Stimulated activated CD4-positive, alpha-beta T cell treated with anti-CD3 and anti-CD28 coated beads, Interleukin-1b, Interleukin-23, amount 100 ng/mL, for 24 hours (primary cell): ENCODE measurements around the gene SLC25A22.

Experiments
- DNase-seq, 4 experiments: peaks; one replicate each; pipeline ENCODE4 v3.0.0-alpha.2; 2020; ENCODE audit warnings: low read depth in 4 of 4, low spot score in 1 of 4

Gene SLC25A22

DNA sequence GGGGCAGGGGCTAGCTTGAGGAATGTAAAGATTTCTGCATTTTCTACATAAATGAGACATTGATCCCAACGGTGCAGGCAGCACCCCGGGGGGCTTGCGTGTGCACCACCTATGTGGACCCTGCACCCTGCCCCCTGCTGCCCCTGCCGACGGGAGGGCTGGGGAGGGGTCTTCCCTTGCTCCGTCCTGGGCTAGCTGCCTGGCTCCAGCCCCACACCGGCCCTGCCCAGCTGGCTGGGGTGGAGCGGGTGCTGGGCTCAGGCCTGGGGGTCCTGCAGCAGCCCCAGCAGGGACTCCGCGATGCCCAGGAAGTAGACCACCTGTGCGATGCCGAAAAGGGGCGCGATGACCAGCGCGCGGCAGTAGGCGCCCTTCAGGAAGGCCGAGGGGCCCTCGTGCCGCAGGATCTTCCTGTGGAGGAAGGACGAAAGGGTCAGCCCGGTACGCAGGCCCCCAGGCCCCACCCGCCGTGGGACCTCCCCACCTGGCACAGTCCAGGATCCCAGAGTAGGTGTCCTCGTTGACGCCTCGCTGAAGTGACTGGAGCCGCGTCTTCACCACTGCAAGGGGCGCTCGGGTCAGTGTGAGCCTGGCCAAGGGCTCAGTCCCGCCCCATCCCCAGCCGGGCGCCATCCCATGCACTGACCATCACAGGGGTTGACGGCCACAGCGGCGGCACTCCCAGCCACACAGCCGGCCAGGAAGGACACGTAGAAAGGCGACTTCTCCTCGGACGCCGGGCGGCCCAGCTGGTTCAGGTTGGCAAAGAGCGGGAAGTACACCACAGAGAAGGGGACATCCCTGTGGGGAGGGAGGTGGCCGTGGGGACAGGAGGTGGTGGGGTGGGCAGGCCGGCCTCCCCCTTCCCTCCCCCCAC is 6.2 kb downstream of the SLC25A22 start:
- DNase-seq = no peak

DNA sequence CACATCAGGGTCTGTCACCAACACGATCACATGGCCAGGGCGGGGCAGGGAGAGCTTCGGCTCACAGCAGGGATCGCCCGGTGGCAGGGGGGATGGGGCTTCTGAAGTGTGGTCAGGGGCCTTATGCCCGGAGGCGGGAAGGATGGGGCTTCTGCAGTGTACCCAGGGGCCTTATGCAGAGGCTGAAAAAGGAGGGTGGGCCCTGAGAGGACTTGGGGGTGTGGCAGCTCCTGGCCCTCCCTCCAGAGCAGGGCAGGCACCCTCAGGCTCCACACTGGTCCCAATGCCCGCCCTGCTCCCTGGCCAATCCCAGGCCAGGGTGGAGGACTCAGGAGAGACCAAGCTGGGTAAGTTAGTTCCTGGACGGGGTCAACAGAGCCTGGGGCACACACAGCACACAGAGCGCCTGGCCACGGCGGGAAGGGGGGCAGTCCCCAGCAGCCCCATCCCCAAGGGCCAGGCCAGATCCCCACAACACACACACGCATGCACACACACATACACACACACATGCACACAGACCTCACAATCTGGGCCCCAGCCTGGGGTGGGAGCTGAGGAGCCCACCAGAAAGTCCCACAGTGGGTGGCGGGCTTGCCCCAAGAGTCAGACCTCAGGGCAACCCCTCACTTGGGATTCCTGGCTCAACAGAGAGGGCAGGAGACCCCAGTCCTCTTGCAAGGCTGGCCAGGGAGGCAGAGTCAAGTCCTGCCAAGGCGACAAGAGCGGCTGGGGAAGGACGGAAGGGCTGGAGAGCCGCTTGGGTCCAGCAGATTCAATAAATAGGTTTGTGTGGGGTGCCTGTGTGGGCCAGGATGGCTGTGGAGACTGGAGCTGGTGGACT is 7.1 kb downstream of the SLC25A22 start:
- no peak for DNase-seq

- peak in 1 of 4 experiments; percentile 55 for DNase-seq
These were observed 8.1 kb downstream of the SLC25A22 start, which contains the start of gene CEND1 for GRCh38 chr11:789943-790342. Gene CEND1, minus strand, starts transcription at chr11:790090. Its CDS starts 1,514 bp downstream, at chr11:788576.

DNA sequence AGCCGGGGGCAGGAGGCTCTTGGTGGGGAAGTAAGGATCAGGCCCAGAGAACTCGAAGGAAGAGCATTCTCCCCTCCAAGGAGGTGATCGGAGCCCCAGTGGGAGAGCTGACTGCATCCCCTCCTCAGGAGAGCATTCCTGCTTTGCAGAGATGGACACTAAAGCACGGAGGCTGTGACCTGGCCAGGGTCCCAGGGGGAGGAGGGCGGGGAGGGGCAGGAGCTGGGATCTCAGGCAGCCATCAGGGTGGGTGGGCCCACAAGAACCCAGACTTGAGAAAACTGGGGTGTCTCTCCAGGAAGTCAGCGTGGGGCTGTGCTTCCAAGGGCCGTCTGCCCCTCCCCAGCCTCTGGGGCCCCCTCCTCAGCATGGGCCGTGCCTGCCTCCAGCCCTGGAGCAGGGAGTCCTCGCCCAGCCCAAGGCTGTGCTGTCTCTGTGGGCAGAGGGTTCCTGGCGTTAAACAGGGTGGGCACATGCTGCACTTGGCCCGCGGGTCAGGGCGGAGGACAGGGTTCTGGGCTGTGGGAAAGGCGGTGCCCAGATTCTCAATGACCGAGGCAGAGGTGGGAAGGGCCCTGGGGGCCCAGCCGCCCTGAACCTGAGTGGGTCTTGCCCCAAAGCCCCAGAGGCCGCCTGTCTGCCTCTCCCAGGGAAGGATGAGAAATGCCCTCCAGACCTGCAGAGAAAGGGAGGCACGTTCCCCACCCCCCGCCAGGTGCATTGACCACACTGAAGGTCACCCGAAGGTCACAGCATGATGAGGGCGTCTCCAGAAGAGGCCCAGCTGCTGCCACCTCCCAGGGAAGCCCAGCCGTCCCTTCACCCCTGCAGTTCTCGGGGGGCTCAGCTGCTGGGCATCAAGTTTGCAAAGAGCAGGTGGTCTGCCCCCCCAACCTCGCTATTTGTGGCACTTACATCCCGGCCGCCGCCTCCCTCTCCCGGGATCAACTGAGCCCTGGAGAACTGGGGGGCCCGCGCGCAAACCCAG is 8.8 kb downstream of the SLC25A22 start:
- DNase-seq = no peak

DNA sequence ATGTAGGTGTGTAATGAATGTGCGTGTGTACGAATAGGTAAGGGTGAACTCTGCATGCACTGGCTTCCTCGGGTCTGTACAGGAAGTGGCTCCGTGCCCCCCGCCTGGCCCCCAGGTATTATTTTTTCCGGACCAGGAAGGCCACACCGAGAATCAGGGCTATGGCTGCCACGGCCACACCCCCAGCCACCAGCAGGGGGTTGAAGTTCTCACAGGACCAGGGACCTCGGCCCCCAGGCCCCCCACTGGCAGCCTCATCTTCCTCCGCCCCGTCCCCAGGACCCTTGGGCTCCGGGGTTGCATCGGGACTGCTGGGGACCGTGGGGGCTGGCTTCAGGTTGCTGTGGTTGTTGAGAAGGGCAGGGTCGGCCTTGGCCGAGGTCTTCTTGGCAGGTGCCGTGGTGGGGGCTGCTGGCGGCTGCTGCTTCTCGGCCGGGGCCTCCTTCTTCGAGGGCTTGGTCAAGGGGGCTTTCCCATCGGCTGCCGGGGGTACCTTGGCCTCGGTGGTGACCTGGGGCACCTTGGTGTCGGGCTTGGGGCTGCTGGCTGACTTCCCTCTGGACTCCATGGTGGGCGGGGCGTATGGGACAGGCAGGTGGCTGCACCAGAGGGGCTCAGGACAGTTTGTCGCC is 10.0 kb downstream of the SLC25A22 start:
- no peak for DNase-seq

- no peak for DNase-seq
These were observed 10.9 kb downstream of the SLC25A22 start for GRCh38 chr11:787084-787675.

DNA sequence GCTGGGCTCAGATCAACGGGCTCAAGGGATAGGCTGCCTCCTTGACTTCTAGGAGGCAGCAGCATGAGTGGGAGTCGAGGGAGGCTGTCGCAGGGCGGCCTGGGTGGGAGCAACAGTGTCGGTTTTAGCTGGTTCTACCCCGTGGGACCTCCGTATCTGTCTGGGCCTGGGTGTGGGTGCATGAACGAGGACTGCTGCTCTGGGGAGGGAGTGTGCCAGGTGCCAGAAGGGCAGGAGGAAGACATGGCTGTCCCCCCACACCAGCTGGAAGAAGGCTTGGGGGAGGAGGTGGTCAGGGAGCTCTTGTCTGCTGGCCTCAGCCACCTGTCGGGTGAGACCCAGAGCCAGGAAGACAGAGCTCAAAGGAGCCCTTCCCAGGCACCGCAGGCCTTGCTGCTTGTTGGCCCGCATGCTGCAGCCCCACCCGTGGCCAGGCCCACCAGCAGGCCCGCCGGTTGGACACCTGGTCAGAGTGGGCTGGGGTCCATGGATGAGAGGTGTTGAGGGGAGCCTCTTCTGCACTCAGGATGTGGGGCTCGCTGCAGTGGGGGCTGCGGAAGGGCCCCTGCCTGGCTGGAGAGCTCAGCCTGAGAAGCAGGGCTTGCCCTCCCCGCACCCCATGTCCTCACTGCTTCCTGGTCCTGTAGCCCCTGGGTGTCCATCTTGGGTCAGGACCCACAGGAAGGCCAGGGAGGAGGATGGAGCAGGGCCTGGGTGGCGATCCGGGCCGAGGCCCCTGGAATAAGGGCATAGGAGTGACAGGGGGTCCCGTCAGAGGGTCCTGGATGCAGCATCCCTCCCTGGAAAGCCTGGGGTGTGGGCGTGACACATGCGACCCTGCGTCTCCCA is 11.6 kb downstream of the SLC25A22 start:
- no peak for DNase-seq

DNA sequence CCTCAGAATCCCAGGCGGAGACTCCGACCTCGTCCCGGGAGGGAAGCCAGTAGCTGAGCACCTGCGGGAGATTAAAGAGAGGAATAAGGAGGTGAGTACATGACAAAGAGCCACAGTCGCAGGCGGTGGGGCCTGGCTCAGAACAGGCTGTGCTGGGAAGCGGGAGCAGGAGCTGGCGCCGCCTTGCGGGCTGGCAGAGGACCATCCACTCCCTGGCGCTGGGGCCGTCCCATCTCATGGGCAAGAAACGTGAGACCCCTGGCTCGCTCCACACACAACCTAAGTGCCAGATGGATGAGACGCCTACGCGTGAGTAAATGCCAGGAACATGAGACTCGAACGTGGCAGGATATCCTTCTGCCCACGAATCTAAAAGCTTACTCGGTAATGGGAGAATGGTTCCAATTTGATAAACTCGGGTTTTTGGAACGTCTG is 14.5 kb downstream of the SLC25A22 start:
- DNase-seq = no peak

- no peak for DNase-seq
These were observed 15.6 kb downstream of the SLC25A22 start for GRCh38 chr11:782264-783174.

GRCh38 chr11:779955-780532 is 18.0 kb downstream of the SLC25A22 start:
- no peak for DNase-seq

DNA sequence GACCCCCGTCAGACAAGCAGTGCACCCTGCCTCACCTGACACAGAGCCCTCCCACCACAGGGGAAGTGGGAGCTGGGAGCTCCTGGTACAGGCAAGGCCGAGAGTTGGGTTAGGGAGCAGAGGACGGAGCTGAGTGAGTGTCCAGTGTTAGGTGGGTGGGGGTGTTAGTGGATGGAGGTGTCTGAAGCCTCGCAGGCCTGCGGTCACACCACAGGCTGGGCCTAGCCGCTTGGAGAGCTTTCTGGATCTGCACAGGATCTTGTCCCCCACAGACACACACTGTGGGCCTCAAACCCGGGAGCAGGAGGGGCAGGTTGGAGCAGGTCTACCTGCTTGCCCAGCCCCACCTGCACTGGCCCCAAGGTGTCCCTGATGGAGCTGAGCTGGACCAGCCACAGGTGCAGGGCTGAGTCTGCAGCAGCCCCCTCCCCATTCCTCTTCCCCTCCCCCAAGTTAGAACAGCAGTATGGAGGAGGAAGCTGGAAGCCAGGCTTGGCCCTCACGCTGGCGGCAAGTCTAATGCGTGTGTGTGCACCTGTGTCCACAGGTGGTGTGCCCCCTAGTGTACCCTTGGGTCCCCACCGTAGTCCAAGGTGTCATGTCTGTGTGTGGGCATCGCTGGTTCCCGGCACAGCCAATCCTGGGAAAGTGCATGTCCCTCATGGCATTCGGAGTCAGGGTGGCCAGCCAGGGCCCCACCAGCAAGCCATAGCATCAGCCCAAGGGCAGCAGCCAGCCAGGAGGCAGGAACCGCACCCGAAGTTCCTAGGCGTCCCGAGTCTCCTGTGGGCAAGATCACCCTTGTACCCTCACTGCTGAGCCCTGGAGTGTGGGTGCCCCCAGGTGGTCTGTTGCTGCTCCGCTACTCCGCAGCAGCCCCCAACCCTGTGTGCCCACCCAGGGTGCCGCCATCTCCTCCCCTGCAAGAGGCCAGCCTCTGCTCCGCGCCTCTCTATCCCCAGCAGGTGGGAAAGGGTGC is 18.8 kb downstream of the SLC25A22 start:
- DNase-seq = no peak

DNA sequence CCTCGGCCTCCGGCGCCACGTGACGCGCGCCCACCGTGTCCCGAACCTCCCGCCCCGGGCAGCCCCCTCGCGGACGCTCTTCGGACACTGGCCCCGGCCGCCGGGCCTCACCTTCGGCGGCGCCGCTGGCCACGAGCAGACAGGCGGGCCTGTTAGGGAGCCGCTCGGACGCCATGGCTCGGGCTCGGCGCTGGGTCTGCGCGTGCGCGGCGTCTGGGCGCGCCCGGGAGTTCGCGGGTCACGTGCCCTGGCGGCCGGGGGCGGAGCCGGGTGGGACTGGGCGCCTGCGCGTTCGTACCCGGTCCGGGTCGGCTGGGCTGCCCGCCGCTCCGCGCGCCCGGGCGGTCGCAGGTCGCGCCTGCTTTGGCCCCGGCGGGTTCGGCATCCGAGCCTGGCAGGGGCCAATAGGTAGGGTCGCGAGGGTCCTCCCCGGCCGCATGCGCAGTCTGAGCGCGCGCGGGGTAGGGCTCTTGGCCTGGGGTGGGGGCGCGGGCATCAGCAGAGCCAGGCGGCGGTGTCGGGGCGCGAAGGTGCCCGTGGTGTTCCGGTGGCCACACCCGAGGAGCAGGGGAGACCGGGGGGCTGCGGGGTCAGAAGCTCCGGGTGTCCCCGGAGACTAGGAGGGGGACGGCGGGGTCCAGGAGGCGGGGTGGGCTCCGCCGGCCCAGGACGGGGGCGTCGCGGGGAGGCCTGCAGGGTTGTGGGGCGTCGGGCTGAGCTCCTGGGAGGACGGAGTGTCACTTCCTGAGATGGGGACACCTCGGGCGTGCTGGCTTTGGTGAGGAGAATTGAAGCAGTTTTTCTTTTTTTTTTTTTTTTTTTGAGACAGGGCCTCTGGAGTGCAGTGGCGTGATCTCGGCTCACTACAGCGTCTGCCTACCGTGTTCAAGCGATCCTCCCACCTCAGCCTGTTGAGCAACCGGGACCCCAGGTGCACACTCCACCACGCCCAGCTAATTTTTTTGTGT is 20.5 kb downstream of the SLC25A22 start, which contains the start of gene GATD1:
Gene GATD1 (minus strand): TSS at position 200 of the 968 bp plus-strand sequence. CDS start 25 bp downstream, at position 175.
- peak; percentile 88 to 93 (median 91) for DNase-seq

- peak in 1 of 4 experiments; percentile 34 for DNase-seq
These were observed 21.4 kb downstream of the SLC25A22 start for GRCh38 chr11:776561-777287.

- DNase-seq = no peak
These were observed 21.9 kb downstream of the SLC25A22 start for GRCh38 chr11:776263-776560.
